Measurements from ENCODE around the gene FRMD3.

FRMD3 gene

GRCh38 chr9:83401328-83401900, 136.8 kb downstream of the FRMD3 start:
- Mint-ChIP-seq H3K27me3 (peaks cover 2% of the 10 kb centered on the region), H3K4me3 (no peak overlapping the region), H3K27ac (no peak overlapping the region), H3K36me3 (no peaks in the 10 kb centered on the region), H3K4me1 (no peaks in the 10 kb centered on the region), H3K9me3 (no peaks in the 10 kb centered on the region)
- DNase-seq (ENCODE audit: low spot score in 2 of 2) (no peak), ATAC-seq (ENCODE audit: low read depth) (no peak)

- no peaks in the 10 kb centered on the region for H3K9me3 Mint-ChIP-seq
- no peak for DNase-seq (ENCODE audit: low spot score in 2 of 2)
- H3K36me3 Mint-ChIP-seq: no peaks in the 10 kb centered on the region
- H3K27ac Mint-ChIP-seq: no peak overlapping the region
- ATAC-seq (ENCODE audit: low read depth): no peak
- no peak overlapping the region for H3K4me3 Mint-ChIP-seq
- H3K27me3 Mint-ChIP-seq: peaks cover 2% of the 10 kb centered on the region
- H3K4me1 Mint-ChIP-seq: no peaks in the 10 kb centered on the region
Measured at GRCh38 chr9:83396813-83397212, 141.4 kb downstream of the FRMD3 start.

GRCh38 chr9:83396342-83396741, 141.9 kb downstream of the FRMD3 start:
- no peak overlapping the region for H3K27ac Mint-ChIP-seq
- no peak for DNase-seq (ENCODE audit: low spot score in 2 of 2)
- no peak overlapping the region for H3K4me3 Mint-ChIP-seq
- H3K4me1 Mint-ChIP-seq: no peaks in the 10 kb centered on the region
- peaks cover 2% of the 10 kb centered on the region for H3K27me3 Mint-ChIP-seq
- no peaks in the 10 kb centered on the region for H3K36me3 Mint-ChIP-seq
- no peak for ATAC-seq (ENCODE audit: low read depth)
- no peaks in the 10 kb centered on the region for H3K9me3 Mint-ChIP-seq

GRCh38 chr9:83392228-83392627, 146.0 kb downstream of the FRMD3 start:
- Mint-ChIP-seq H3K27ac (no peak overlapping the region), H3K4me3 (no peak overlapping the region), H3K4me1 (no peaks in the 10 kb centered on the region), H3K9me3 (no peaks in the 10 kb centered on the region), H3K36me3 (no peaks in the 10 kb centered on the region), H3K27me3 (peaks cover 2% of the 10 kb centered on the region)
- no peak for DNase-seq (ENCODE audit: low spot score in 2 of 2)
- ATAC-seq (ENCODE audit: low read depth): no peak

- ATAC-seq (ENCODE audit: low read depth) (no peak), DNase-seq (ENCODE audit: low spot score in 2 of 2) (no peak)
- no peak overlapping the region for H3K4me3 Mint-ChIP-seq
- no peaks in the 10 kb centered on the region for H3K9me3 Mint-ChIP-seq
- peaks cover 2% of the 10 kb centered on the region for H3K36me3 Mint-ChIP-seq
- H3K27me3 Mint-ChIP-seq: no peaks in the 10 kb centered on the region
- no peak overlapping the region for H3K27ac Mint-ChIP-seq
- H3K4me1 Mint-ChIP-seq: no peaks in the 10 kb centered on the region
Measured at GRCh38 chr9:83388346-83388745, 149.9 kb downstream of the FRMD3 start.

- peaks cover 2% of the 10 kb centered on the region for H3K36me3 Mint-ChIP-seq
- H3K4me3 Mint-ChIP-seq: no peak overlapping the region
- DNase-seq (ENCODE audit: low spot score in 2 of 2) (no peak), ATAC-seq (ENCODE audit: low read depth) (no peak)
- no peaks in the 10 kb centered on the region for H3K9me3 Mint-ChIP-seq
- no peaks in the 10 kb centered on the region for H3K4me1 Mint-ChIP-seq
- no peaks in the 10 kb centered on the region for H3K27me3 Mint-ChIP-seq
- no peak overlapping the region for H3K27ac Mint-ChIP-seq
Measured at GRCh38 chr9:83387401-83388185, 150.6 kb downstream of the FRMD3 start.

GRCh38 chr9:83385317-83385716, 152.9 kb downstream of the FRMD3 start:
- Mint-ChIP-seq H3K4me1 (no peaks in the 10 kb centered on the region), H3K27ac (no peak overlapping the region), H3K27me3 (no peaks in the 10 kb centered on the region), H3K9me3 (no peaks in the 10 kb centered on the region), H3K36me3 (peaks cover 2% of the 10 kb centered on the region), H3K4me3 (no peak overlapping the region)
- ATAC-seq (ENCODE audit: low read depth) (no peak), DNase-seq (ENCODE audit: low spot score in 2 of 2) (no peak)

- H3K9me3 Mint-ChIP-seq: peaks cover 4% of the 10 kb centered on the region
- H3K4me3 Mint-ChIP-seq: no peak overlapping the region
- DNase-seq (ENCODE audit: low spot score in 2 of 2): no peak
- H3K36me3 Mint-ChIP-seq: peaks cover 5% of the 10 kb centered on the region
- ATAC-seq (ENCODE audit: low read depth): no peak
- H3K27ac Mint-ChIP-seq: no peak overlapping the region
- H3K27me3 Mint-ChIP-seq: no peaks in the 10 kb centered on the region
- H3K4me1 Mint-ChIP-seq: no peaks in the 10 kb centered on the region
Measured at GRCh38 chr9:83384214-83384613, 154.0 kb downstream of the FRMD3 start.

- no peak for DNase-seq (ENCODE audit: low spot score in 2 of 2)
Measured at GRCh38 chr9:83383034-83383433, 155.2 kb downstream of the FRMD3 start.

GRCh38 chr9:83382421-83382820, 155.8 kb downstream of the FRMD3 start:
- no peaks in the 10 kb centered on the region for H3K27me3 Mint-ChIP-seq
- ATAC-seq (ENCODE audit: low read depth): no peak
- no peak overlapping the region for H3K4me3 Mint-ChIP-seq
- no peak overlapping the region for H3K27ac Mint-ChIP-seq
- H3K9me3 Mint-ChIP-seq: peaks cover 4% of the 10 kb centered on the region
- DNase-seq (ENCODE audit: low spot score in 2 of 2): no peak
- no peaks in the 10 kb centered on the region for H3K4me1 Mint-ChIP-seq
- H3K36me3 Mint-ChIP-seq: peaks cover 5% of the 10 kb centered on the region

More at GRCh38 chr9:83383034-83383433, 155.2 kb downstream of the FRMD3 start:
- H3K4me1 Mint-ChIP-seq: no peaks in the 10 kb centered on the region
- peaks cover 5% of the 10 kb centered on the region for H3K36me3 Mint-ChIP-seq
- peaks cover 4% of the 10 kb centered on the region for H3K9me3 Mint-ChIP-seq
- H3K4me3 Mint-ChIP-seq: no peak overlapping the region
- no peaks in the 10 kb centered on the region for H3K27me3 Mint-ChIP-seq
- ATAC-seq (ENCODE audit: low read depth): no peak
- H3K27ac Mint-ChIP-seq: no peak overlapping the region

- H3K9me3 Mint-ChIP-seq: peaks cover 4% of the 10 kb centered on the region
- H3K36me3 Mint-ChIP-seq: peaks cover 5% of the 10 kb centered on the region
- H3K27ac Mint-ChIP-seq: no peak overlapping the region
- H3K4me3 Mint-ChIP-seq: no peak overlapping the region
- ATAC-seq (ENCODE audit: low read depth) (no peak), DNase-seq (ENCODE audit: low spot score in 2 of 2) (no peak)
- no peaks in the 10 kb centered on the region for H3K4me1 Mint-ChIP-seq
- no peaks in the 10 kb centered on the region for H3K27me3 Mint-ChIP-seq
Measured at GRCh38 chr9:83379045-83379444, 159.2 kb downstream of the FRMD3 start.

- no peaks in the 10 kb centered on the region for H3K9me3 Mint-ChIP-seq
- peaks cover 3% of the 10 kb centered on the region for H3K36me3 Mint-ChIP-seq
- no peak overlapping the region for H3K4me3 Mint-ChIP-seq
- DNase-seq (ENCODE audit: low spot score in 2 of 2): no peak
- H3K4me1 Mint-ChIP-seq: no peaks in the 10 kb centered on the region
- H3K27me3 Mint-ChIP-seq: peaks cover 2% of the 10 kb centered on the region
- no peak overlapping the region for H3K27ac Mint-ChIP-seq
- ATAC-seq (ENCODE audit: low read depth): no peak
Measured at GRCh38 chr9:83372957-83373356, 165.2 kb downstream of the FRMD3 start.

- H3K4me3 Mint-ChIP-seq: no peak overlapping the region
- ATAC-seq (ENCODE audit: low read depth) (no peak), DNase-seq (ENCODE audit: low spot score in 2 of 2) (no peak)
- peaks cover 4% of the 10 kb centered on the region for H3K9me3 Mint-ChIP-seq
- no peak overlapping the region for H3K27ac Mint-ChIP-seq
- H3K36me3 Mint-ChIP-seq: peaks cover 3% of the 10 kb centered on the region
- H3K27me3 Mint-ChIP-seq: peaks cover 2% of the 10 kb centered on the region
- no peaks in the 10 kb centered on the region for H3K4me1 Mint-ChIP-seq
Measured at GRCh38 chr9:83367326-83367725, 170.9 kb downstream of the FRMD3 start.

- H3K4me1 Mint-ChIP-seq: no peaks in the 10 kb centered on the region
- H3K27me3 Mint-ChIP-seq: peaks cover 3% of the 10 kb centered on the region
- H3K36me3 Mint-ChIP-seq: peaks cover 2% of the 10 kb centered on the region
- DNase-seq (ENCODE audit: low spot score in 2 of 2): no peak
- peaks cover 7% of the 10 kb centered on the region for H3K9me3 Mint-ChIP-seq
- H3K27ac Mint-ChIP-seq: no peak overlapping the region
- no peak overlapping the region for H3K4me3 Mint-ChIP-seq
- ATAC-seq (ENCODE audit: low read depth): no peak
Measured at GRCh38 chr9:83362341-83362995, 175.7 kb downstream of the FRMD3 start.
